Neuronal stem cell (in vitro differentiated cells): Measurements from ENCODE around the gene TYW1.
"Not testable (repeated sequence)": the region's sequence is repeated elsewhere in the genome, so short reads cannot be mapped to it uniquely, and the experiment has no call there.

Source experiments
- DNase-seq: peaks from one replicate; pipeline ENCODE4 v3.0.0-alpha.2; 2013; ENCODE audit warnings: low spot score
- H2AFZ ChIP-seq: one replicate; pipeline ENCODE4 v1.6.1; 2013; ENCODE audit warnings: mild to moderate bottlenecking, low read length, inconsistent platforms
- H2AK5ac ChIP-seq: 2 replicates; pipeline ENCODE4 v1.6.1; 2013; ENCODE audit warnings: low read depth, mild to moderate bottlenecking, inconsistent platforms, low read length, moderate library complexity, mixed read lengths
- H2BK120ac ChIP-seq: 2 replicates; pipeline ENCODE4 v1.6.1; 2013; ENCODE audit warnings: low read depth, mild to moderate bottlenecking, inconsistent platforms, low read length, moderate library complexity, mixed read lengths
- H2BK12ac ChIP-seq: one replicate; pipeline ENCODE4 v1.6.1; 2013; ENCODE audit warnings: low read length, inconsistent platforms
- H2BK15ac ChIP-seq: 2 replicates; pipeline ENCODE4 v1.6.1; 2013; ENCODE audit warnings: mild to moderate bottlenecking, low read length, inconsistent platforms, mixed read lengths
- H2BK5ac ChIP-seq: one replicate; pipeline ENCODE4 v1.6.1; 2013; ENCODE audit warnings: inconsistent platforms, mild to moderate bottlenecking, low read length, moderate library complexity
- H3K14ac ChIP-seq: one replicate; pipeline ENCODE4 v1.6.1; 2013; ENCODE audit warnings: low read length, inconsistent platforms
- H3K18ac ChIP-seq: 2 replicates; pipeline ENCODE4 v1.6.1; 2013; ENCODE audit warnings: low read length, inconsistent platforms
- H3K23ac ChIP-seq: 2 replicates; pipeline ENCODE4 v1.6.1; 2013; ENCODE audit warnings: low read depth, mild to moderate bottlenecking, mixed read lengths, low read length, inconsistent platforms; ENCODE audit not compliant: poor library complexity
- H3K27ac ChIP-seq: replicated peaks from 3 replicates; pipeline ENCODE4 v1.5.1; 2013; ENCODE audit warnings: low read length, inconsistent platforms
- H3K27me3 ChIP-seq, 3 experiments: 2 replicates each; pipeline ENCODE4 v1.6.1; 2013; ENCODE audit warnings: low read length in 3 of 3, mild to moderate bottlenecking in 2 of 3, inconsistent platforms in 1 of 3, low read depth in 1 of 3, mixed read lengths in 1 of 3, moderate library complexity in 1 of 3; ENCODE audit not compliant: control insufficient read depth in 3 of 3, insufficient read depth in 3 of 3
- H3K36me3 ChIP-seq, 2 donors: replicated peaks in 1 of 2; 2 replicates each; pipeline ENCODE4 v1.6.1; 2013; ENCODE audit warnings: low read length in 2 of 2; ENCODE audit not compliant: control insufficient read depth in 2 of 2, insufficient read depth in 2 of 2
- H3K4ac ChIP-seq: 2 replicates; pipeline ENCODE4 v1.6.1; 2013; ENCODE audit warnings: inconsistent platforms, mild to moderate bottlenecking, low read length, moderate library complexity
- H3K4me1 ChIP-seq, 2 donors: 1 replicate in 1 of 2; 2 replicates in 1 of 2; pipeline ENCODE4 v1.6.1; 2013; ENCODE audit warnings: low read length in 2 of 2, low read depth in 1 of 2; ENCODE audit not compliant: control insufficient read depth in 2 of 2, insufficient read depth in 1 of 2
- H3K4me2 ChIP-seq: one replicate; pipeline ENCODE4 v1.6.1; 2013; ENCODE audit warnings: mild to moderate bottlenecking, low read length, inconsistent platforms; ENCODE audit not compliant: insufficient read depth, poor library complexity, severe bottlenecking
- H3K4me3 ChIP-seq, 2 donors: 2 replicates each; pipeline ENCODE4 v1.5.1; 2013; ENCODE audit warnings: low read length in 2 of 2, mild to moderate bottlenecking in 2 of 2, inconsistent platforms in 1 of 2, moderate library complexity in 1 of 2
- H3K79me1 ChIP-seq: one replicate; pipeline ENCODE4 v1.6.1; 2013; ENCODE audit warnings: low read depth, mild to moderate bottlenecking, inconsistent platforms, low read length, moderate library complexity
- H3K9ac ChIP-seq: one replicate; pipeline ENCODE4 v1.6.1; 2013; ENCODE audit warnings: mild to moderate bottlenecking, low read depth, low read length, inconsistent platforms; ENCODE audit not compliant: poor library complexity
- H3K9me3 ChIP-seq, 2 donors: replicated peaks in 1 of 2; 2 replicates each; pipeline versions ENCODE3 to v1.6.1; 2013; ENCODE audit warnings: low read length in 2 of 2, mild to moderate bottlenecking in 2 of 2, inconsistent platforms in 1 of 2, low read depth in 1 of 2, mixed read lengths in 1 of 2, moderate library complexity in 1 of 2; ENCODE audit not compliant: control insufficient read depth in 2 of 2, insufficient read depth in 1 of 2
- H4K8ac ChIP-seq: one replicate; pipeline ENCODE4 v1.6.1; 2013; ENCODE audit warnings: low read depth, mild to moderate bottlenecking, inconsistent platforms, low read length, moderate library complexity
- H4K91ac ChIP-seq: one replicate; pipeline ENCODE4 v1.6.1; 2013; ENCODE audit warnings: low read length, low read depth, mild to moderate bottlenecking, inconsistent platforms; ENCODE audit not compliant: poor library complexity
- WGBS, 2 donors: extraction: QIAGEN DNeasy Blood & Tissue Kit; methylation state at CpG; one replicate each; pipeline ENCODE4 v1.1.7; 2013; ENCODE audit warnings: missing lambda C conversion rate in 2 of 2, mixed read lengths in 1 of 2; ENCODE audit not compliant: insufficient read length in 2 of 2, insufficient replicate concordance in 1 of 2; ENCODE audit errors: extremely low coverage in 2 of 2; 5-methylcytosine and 5-hydroxymethylcytosine counted together

TYW1 gene

DNA sequence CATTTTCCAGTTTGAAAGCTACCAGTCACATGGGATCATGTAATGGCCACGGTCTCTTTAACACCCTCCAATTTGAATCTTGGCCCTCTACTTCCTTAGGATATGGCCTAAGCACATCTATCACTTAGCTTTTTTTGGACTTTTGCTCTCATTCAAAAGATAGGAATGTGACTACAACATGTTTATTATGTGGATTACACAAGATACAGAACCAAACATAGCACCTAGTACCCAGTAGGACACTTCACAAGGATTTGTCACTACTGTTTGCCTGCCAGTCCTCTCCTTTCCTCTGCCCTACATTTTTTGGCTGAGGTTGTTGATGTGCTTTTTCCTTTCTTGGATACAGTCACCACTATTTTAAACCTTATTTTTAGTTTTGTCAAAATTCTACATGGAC, 233.4 kb downstream of the TYW1 start:
- H2AK5ac ChIP-seq, H3K4me1 ChIP-seq, H3K18ac ChIP-seq, H4K8ac ChIP-seq, H2BK120ac ChIP-seq, H3K9ac ChIP-seq, H3K23ac ChIP-seq, H3K9me3 ChIP-seq, H3K4me2 ChIP-seq, DNase-seq, H4K91ac ChIP-seq, H2BK15ac ChIP-seq, H3K4me3 ChIP-seq, H3K4ac ChIP-seq, H2AFZ ChIP-seq, H3K79me1 ChIP-seq, H3K27me3 ChIP-seq, H3K36me3 ChIP-seq, H2BK12ac ChIP-seq, H3K14ac ChIP-seq, H2BK5ac ChIP-seq, H3K27ac ChIP-seq: not testable (repeated sequence)
- WGBS, 2 donors: no CpG with 5 or more reads among the region's 1 CpG

DNA sequence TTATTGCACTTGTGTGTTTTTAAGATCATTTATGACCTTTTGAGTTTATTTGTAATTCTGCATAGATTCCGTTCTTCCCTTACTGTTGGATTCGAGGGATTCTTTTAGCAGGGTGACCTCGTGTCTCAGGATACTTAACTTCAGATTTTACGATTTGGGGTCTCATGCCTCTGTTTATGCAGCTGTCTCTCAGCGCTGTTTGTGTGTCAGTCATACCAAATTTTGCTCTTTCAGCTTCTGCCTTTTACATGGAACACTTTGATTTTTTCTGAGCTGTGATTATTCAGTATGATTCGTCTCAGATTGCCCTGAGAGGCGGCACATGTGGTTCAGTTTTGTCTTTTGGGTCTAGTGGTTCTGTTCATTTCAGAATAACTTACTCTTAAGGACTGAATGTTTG, 236.9 kb downstream of the TYW1 start:
- not testable (repeated sequence) for DNase-seq, H3K4ac ChIP-seq, H2AFZ ChIP-seq, H3K4me1 ChIP-seq, H2BK120ac ChIP-seq, H3K23ac ChIP-seq, H3K79me1 ChIP-seq, H3K4me3 ChIP-seq, H2BK15ac ChIP-seq, H4K91ac ChIP-seq, H2BK12ac ChIP-seq, H2AK5ac ChIP-seq, H3K27ac ChIP-seq, H3K18ac ChIP-seq, H4K8ac ChIP-seq, H3K9ac ChIP-seq, H3K14ac ChIP-seq, H3K27me3 ChIP-seq, H3K36me3 ChIP-seq, H2BK5ac ChIP-seq, H3K9me3 ChIP-seq, H3K4me2 ChIP-seq
- WGBS, 2 donors: no CpG with 5 or more reads among the region's 7 CpGs

DNA sequence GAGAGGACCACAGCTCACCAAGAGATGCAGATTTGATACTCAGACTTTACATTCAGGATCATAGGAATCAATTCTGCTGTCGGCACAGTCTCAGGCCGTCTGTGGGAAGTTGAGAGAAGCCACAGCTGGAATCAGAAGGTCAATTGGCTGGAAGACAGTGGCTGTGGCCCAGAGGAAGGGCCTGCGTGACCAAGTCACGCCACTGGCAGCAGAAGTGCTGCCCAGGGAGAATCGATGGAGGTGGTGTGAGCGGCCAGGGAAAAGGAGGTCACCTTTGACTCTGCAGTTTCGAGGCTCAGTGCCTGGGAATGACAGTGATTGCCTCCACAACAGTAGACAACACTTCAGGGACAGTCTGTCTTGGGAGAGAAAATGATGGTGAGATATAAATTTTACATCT, 239.6 kb downstream of the TYW1 start:
- not testable (repeated sequence) for H4K8ac ChIP-seq, H4K91ac ChIP-seq, H2AFZ ChIP-seq, H2BK120ac ChIP-seq, H3K4me3 ChIP-seq, H2AK5ac ChIP-seq, H2BK12ac ChIP-seq, H3K27me3 ChIP-seq, H3K14ac ChIP-seq, DNase-seq, H3K9me3 ChIP-seq, H3K23ac ChIP-seq, H3K4me2 ChIP-seq, H2BK15ac ChIP-seq, H3K4ac ChIP-seq, H3K18ac ChIP-seq, H3K27ac ChIP-seq, H3K9ac ChIP-seq, H2BK5ac ChIP-seq, H3K4me1 ChIP-seq, H3K36me3 ChIP-seq, H3K79me1 ChIP-seq
- WGBS, 2 donors: no CpG with 5 or more reads among the region's 7 CpGs

DNA sequence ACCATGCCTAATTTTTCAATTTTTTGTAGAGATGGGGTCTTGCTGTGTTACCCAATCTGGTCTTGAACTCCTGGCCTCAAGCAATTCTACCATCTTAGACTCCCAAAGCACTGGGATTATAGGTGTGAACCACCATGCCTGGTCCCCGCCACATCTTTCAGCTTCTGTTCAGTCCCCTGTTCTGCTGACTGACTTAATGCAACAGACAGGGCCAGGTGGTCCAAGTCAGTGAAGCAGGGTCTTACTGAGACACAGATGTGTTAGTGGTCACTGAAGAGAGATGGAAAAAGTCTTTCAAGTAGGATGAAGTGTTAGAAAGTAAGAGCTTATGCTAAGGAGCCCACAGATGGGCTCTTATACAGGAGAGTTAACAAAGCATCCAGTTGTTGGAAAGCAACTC, 246.2 kb downstream of the TYW1 start:
- H3K27me3 ChIP-seq, H3K4me2 ChIP-seq, H3K18ac ChIP-seq, H2BK12ac ChIP-seq, DNase-seq, H2BK5ac ChIP-seq, H3K4ac ChIP-seq, H3K4me1 ChIP-seq, H3K36me3 ChIP-seq, H2AFZ ChIP-seq, H3K9ac ChIP-seq, H3K27ac ChIP-seq, H3K4me3 ChIP-seq, H2AK5ac ChIP-seq, H3K23ac ChIP-seq, H3K14ac ChIP-seq, H4K91ac ChIP-seq, H3K9me3 ChIP-seq, H2BK120ac ChIP-seq, H2BK15ac ChIP-seq, H3K79me1 ChIP-seq, H4K8ac ChIP-seq: not testable (repeated sequence)
- WGBS, 2 donors: no CpG with 5 or more reads among the region's 1 CpG
